Esophagus (tissue), 2 donors: Measurements from ENCODE around the gene PSG7. TPM values are rescaled to one million over a fixed set of nuclear protein-coding genes. Genes with fewer than 3 reads are reported as not detected.
"Not testable (repeated sequence)": the region's sequence is repeated elsewhere in the genome, so short reads cannot be mapped to it uniquely, and the experiment has no call there.

Experiments used
- H3K27ac ChIP-seq, 2 donors: one replicate each; pipeline ENCODE4 v1.5.1; 2013; ENCODE audit warnings: low read depth in 2 of 2, mild to moderate bottlenecking in 2 of 2, inconsistent platforms in 1 of 2, low read length in 1 of 2, moderate library complexity in 1 of 2
- H3K27me3 ChIP-seq, 2 donors: one replicate each; pipeline ENCODE4 v1.6.1; 2013; ENCODE audit warnings: low read length in 2 of 2, control low read depth in 1 of 2, mild to moderate bottlenecking in 1 of 2; ENCODE audit not compliant: insufficient read depth in 2 of 2, control insufficient read depth in 1 of 2
- H3K36me3 ChIP-seq, 2 donors: one replicate each; pipeline ENCODE4 v1.6.1; 2013; ENCODE audit warnings: low read length in 1 of 2; ENCODE audit not compliant: control insufficient read depth in 2 of 2, insufficient read depth in 2 of 2
- H3K4me1 ChIP-seq, 2 donors: one replicate each; pipeline ENCODE4 v1.6.1; 2013; ENCODE audit warnings: low read length in 1 of 2; ENCODE audit not compliant: control insufficient read depth in 2 of 2, insufficient read depth in 2 of 2
- H3K4me3 ChIP-seq, 2 donors: one replicate each; pipeline ENCODE4 v1.5.1; 2013; ENCODE audit warnings: low read length in 2 of 2, mild to moderate bottlenecking in 2 of 2, low read depth in 1 of 2, moderate library complexity in 1 of 2
- H3K9me3 ChIP-seq, 2 donors: one replicate each; pipeline ENCODE4 v1.6.1; 2013; ENCODE audit warnings: mild to moderate bottlenecking in 2 of 2, low read depth in 1 of 2, low read length in 1 of 2, moderate library complexity in 1 of 2; ENCODE audit not compliant: control insufficient read depth in 2 of 2, insufficient read depth in 1 of 2
- WGBS, 2 donors: extraction: QIAGEN DNeasy Blood & Tissue Kit; methylation state at CpG; one replicate each; pipeline ENCODE4 v1.1.7; 2013; 5-methylcytosine and 5-hydroxymethylcytosine counted together
- polyA plus RNA-seq, 2 donors: library from polyadenylated mRNA; stranded (reverse); fragments of 200-250 nt; gene quantifications; one replicate each; pipeline ENCODE4 v1.2.3, GENCODE V29; 2013
- donor health status: healthy with polysubstance abuse.
- donor health status: Bipolar disorder and iron deficiency.

PSG7 gene
- polyA plus RNA-seq, result not detected

GRCh38 chr19:42937107-42937506 is at the start of gene PSG7:
Gene PSG7 (minus strand): TSS chr19:42937207. CDS start chr19:42937076, 131 bp downstream.
- WGBS, 2 donors, result 83 to 87% methylated on average over 3 of the region's 3 CpGs
- H3K27ac ChIP-seq, H3K9me3 ChIP-seq, H3K4me1 ChIP-seq, H3K4me3 ChIP-seq, H3K27me3 ChIP-seq, H3K36me3 ChIP-seq: not testable (repeated sequence)

DNA sequence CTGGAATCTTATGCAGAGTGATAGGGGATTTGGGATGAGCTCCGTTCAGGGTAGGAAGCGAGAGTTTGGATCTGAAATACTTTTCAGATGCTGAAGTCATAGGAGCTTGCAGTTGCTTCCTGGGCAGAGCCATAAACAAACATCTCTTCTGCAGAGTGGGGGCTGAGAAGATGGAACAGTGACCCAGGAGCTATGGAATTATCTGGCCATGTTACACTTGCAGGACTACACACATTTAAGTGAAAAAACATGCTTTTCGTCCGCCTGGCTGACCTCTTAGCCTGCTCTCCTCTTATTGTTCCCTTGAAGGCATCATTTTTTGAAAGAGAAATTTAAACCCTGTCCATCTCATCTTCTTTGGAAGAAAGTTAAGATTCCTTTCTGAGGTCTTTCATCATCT is 48.6 kb upstream of the PSG7 start:
- WGBS, 2 donors, result 68 to 73% methylated on average over 4 of the region's 4 CpGs
- H3K36me3 ChIP-seq, result no peaks in the 10 kb centered on the region
- no peaks in the 10 kb centered on the region for H3K27me3 ChIP-seq
- H3K4me3 ChIP-seq, result no peak overlapping the region
- H3K4me1 ChIP-seq, result no peaks in the 10 kb centered on the region
- H3K9me3 ChIP-seq, result no peaks in the 10 kb centered on the region
- no peak overlapping the region for H3K27ac ChIP-seq

GRCh38 chr19:42982111-42982510 is 45.1 kb upstream of the PSG7 start:
- H3K4me3 ChIP-seq, H3K4me1 ChIP-seq, H3K27me3 ChIP-seq, H3K27ac ChIP-seq, H3K9me3 ChIP-seq, H3K36me3 ChIP-seq: not testable (repeated sequence)

GRCh38 chr19:42971451-42971850 is 34.4 kb upstream of the PSG7 start:
- H3K27me3 ChIP-seq, H3K4me1 ChIP-seq, H3K9me3 ChIP-seq, H3K4me3 ChIP-seq, H3K36me3 ChIP-seq, H3K27ac ChIP-seq: not testable (repeated sequence)
- WGBS, 2 donors, result 78 to 88% methylated on average over 5 of the region's 5 CpGs

DNA sequence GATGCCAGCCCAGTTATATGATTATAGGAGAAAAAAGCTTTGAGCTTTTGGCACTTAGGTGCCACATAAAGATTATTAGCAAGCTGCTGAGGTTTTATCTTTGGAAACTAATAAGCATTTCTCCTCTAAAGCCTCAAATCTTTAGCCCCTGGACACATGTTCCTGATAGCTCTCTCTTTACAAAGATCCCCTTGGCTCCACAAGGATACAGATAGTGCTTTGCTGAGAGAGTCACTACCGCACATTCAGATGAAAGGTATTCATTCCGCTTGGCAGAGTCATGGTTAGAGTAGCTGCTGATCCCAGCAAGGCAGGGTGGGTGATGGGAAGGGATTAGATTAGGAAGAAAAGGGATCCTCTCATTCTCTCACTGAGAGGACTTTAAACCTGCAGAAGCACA is 28.2 kb upstream of the PSG7 start:
- no peak overlapping the region for H3K27ac ChIP-seq
- no peaks in the 10 kb centered on the region for H3K27me3 ChIP-seq
- H3K4me1 ChIP-seq, result no peaks in the 10 kb centered on the region
- H3K4me3 ChIP-seq, result no peak overlapping the region
- WGBS, 2 donors, result 64 to 68% methylated on average over 2 of the region's 2 CpGs
- no peaks in the 10 kb centered on the region for H3K36me3 ChIP-seq
- no peaks in the 10 kb centered on the region for H3K9me3 ChIP-seq

GRCh38 chr19:42961119-42961518 is 24.1 kb upstream of the PSG7 start:
- WGBS, 2 donors, result 83 to 89% methylated on average over 6 of the region's 6 CpGs
- H3K27ac ChIP-seq, result no peak overlapping the region
- H3K4me3 ChIP-seq, result no peak overlapping the region

GRCh38 chr19:42952126-42952525 is 15.1 kb upstream of the PSG7 start:
- H3K4me1 ChIP-seq, H3K36me3 ChIP-seq, H3K27ac ChIP-seq, H3K4me3 ChIP-seq, H3K9me3 ChIP-seq, H3K27me3 ChIP-seq: not testable (repeated sequence)
- 72 to 73% methylated on average over 4 of the region's 4 CpGs for WGBS, 2 donors

More at GRCh38 chr19:42961119-42961518, 24.1 kb upstream of the PSG7 start:
- Histone ChIP-seq H3K9me3 (no peaks in the 10 kb centered on the region), H3K27me3 (no peaks in the 10 kb centered on the region), H3K4me1 (no peaks in the 10 kb centered on the region), H3K36me3 (no peaks in the 10 kb centered on the region)

- not testable (repeated sequence) for H3K4me1 ChIP-seq, H3K36me3 ChIP-seq, H3K4me3 ChIP-seq, H3K27me3 ChIP-seq, H3K9me3 ChIP-seq, H3K27ac ChIP-seq
- 68 to 69% methylated on average over 2 of the region's 2 CpGs for WGBS, 2 donors
Observed at GRCh38 chr19:42951476-42951875, 14.5 kb upstream of the PSG7 start.

GRCh38 chr19:42942187-42942789 is 5.3 kb upstream of the PSG7 start:
- Histone ChIP-seq H3K4me3 (no peak overlapping the region), H3K36me3 (no peaks in the 10 kb centered on the region), H3K27me3 (peaks cover 0 to 2% of the 10 kb centered on the region in 2 donors), H3K4me1 (no peaks in the 10 kb centered on the region), H3K9me3 (no peaks in the 10 kb centered on the region), H3K27ac (no peak overlapping the region)
- 39 to 42% methylated on average over 13 of the region's 13 CpGs for WGBS, 2 donors

GRCh38 chr19:42934726-42935125 is 2.3 kb downstream of the PSG7 start:
- H3K4me3 ChIP-seq, H3K36me3 ChIP-seq, H3K9me3 ChIP-seq, H3K4me1 ChIP-seq, H3K27ac ChIP-seq, H3K27me3 ChIP-seq: not testable (repeated sequence)
